Esophagus squamous epithelium (tissue), 5 donors: ENCODE measurements around the gene APH1B. TPM values are rescaled to one million over a fixed set of nuclear protein-coding genes. Genes with fewer than 3 reads are reported as not detected.
A peak's percentile ranks its signal among the peaks of the same experiment; 100 is the strongest.

ENCODE experiments used
- DNase-seq: peaks from one replicate; lab custom pipeline; 2025; lab: John Stamatoyannopoulos, UW
- H3K27ac ChIP-seq, 4 donors: fragments of 200-600 bp; sonication (generic); one replicate each; pipeline ENCODE4 v1.5.1; 2016 to 2019; ENCODE audit warnings: mild to moderate bottlenecking in 1 of 4
- H3K27me3 ChIP-seq, 4 donors: fragments of 200-600 bp; sonication (generic); 1 replicate in 3 of 4; 2 replicates in 1 of 4; pipeline versions ENCODE4 v1.5.1 to v1.6.0; 2017 to 2021; ENCODE audit warnings: antibody characterized with exemption in 1 of 4
- H3K36me3 ChIP-seq, 3 donors: fragments of 200-600 bp; sonication (generic); one replicate each; pipeline ENCODE4 v1.5.1; 2016 to 2019
- H3K4me1 ChIP-seq, 3 donors: fragments of 200-600 bp; sonication (generic); one replicate each; pipeline ENCODE4 v1.5.1; 2017 to 2019
- H3K4me3 ChIP-seq, 4 donors: fragments of 200-600 bp; sonication (generic); 1 replicate in 3 of 4; 2 replicates in 1 of 4; pipeline ENCODE4 v1.5.1; 2016 to 2019; ENCODE audit warnings: mild to moderate bottlenecking in 2 of 4, moderate library complexity in 1 of 4
- H3K9me3 ChIP-seq, 3 donors: fragments of 200-600 bp; sonication (generic); one replicate each; pipeline ENCODE4 v1.5.1; 2016 to 2019
- CTCF ChIP-seq, 6 experiments: fragments of 450-650 bp in 4 of 6; fragments of 200-600 bp in 2 of 6; sonication (generic) in 2 of 6; IDR thresholded peaks; one replicate each; pipeline ENCODE4 v1.5.1; 2016 to 2019; ENCODE audit warnings: antibody characterized with exemption in 6 of 6, mild to moderate bottlenecking in 4 of 6, moderate library complexity in 4 of 6
- POLR2A ChIP-seq, 4 donors: fragments of 450-650 bp; IDR thresholded peaks; one replicate each; pipeline ENCODE4 v1.6.1; 2017; ENCODE audit warnings: antibody characterized with exemption in 4 of 4, mild to moderate bottlenecking in 4 of 4, moderate library complexity in 3 of 4
- WGBS, 2 donors: methylation state at CpG; one replicate each; pipeline ENCODE4 v1.1.5; 2018; 5-methylcytosine and 5-hydroxymethylcytosine counted together
- intact Hi-C: fragments of 100-400 bp; cut with DNase I; formaldehyde crosslinking; loops from one replicate; pipeline ENCODE4 v1.15.0; 2022
- total RNA-seq, 4 donors: library from RNA; depleted of rRNA; stranded (reverse); fragments of >200 nt; gene quantifications; one replicate each; pipeline ENCODE4 v1.1.0, GENCODE V29; 2016
- donor health status: DM: yes; HTN: yes; CAD: no.

The APH1B gene
- total RNA-seq, 4 donors from 2014 or later: 0.53 to 7.8 (median 3.3) TPM

DNA sequence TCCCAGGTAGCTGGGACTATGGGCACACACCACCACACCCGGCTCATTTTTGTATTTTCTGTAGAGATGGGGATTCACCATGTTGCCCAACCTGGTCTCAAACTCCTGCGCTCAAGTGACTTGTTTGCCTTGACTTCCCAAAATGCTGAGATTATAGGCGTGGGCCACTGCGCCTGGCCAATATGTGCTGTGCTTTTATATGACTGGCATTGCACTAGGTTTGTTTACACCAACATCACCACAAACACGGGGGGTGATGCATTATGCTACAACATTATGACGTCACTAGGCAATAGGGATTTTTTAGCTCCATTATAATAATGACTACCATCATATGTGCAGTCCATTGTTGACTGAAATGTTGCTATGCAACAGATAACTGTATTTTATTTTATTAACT lies 6.9 kb downstream of the APH1B start:
- 91% methylated on average over 5 of the region's 6 CpGs for WGBS, 2 donors
- H3K27ac ChIP-seq: no peak overlapping the region
- intact Hi-C loops: no loop called here
- no peak for DNase-seq
- no peaks in the 10 kb centered on the region for H3K27me3 ChIP-seq
- H3K4me1 ChIP-seq: peaks cover 0 to 22% (median 0%) of the 10 kb centered on the region in 3 donors
- H3K4me3 ChIP-seq: no peak overlapping the region
- peaks cover 0 to 32% (median 4%) of the 10 kb centered on the region in 3 donors for H3K36me3 ChIP-seq
- TF ChIP-seq CTCF (IDR thresholded peaks at IDR 0.05): no peak
- H3K9me3 ChIP-seq: no peaks in the 10 kb centered on the region

DNA sequence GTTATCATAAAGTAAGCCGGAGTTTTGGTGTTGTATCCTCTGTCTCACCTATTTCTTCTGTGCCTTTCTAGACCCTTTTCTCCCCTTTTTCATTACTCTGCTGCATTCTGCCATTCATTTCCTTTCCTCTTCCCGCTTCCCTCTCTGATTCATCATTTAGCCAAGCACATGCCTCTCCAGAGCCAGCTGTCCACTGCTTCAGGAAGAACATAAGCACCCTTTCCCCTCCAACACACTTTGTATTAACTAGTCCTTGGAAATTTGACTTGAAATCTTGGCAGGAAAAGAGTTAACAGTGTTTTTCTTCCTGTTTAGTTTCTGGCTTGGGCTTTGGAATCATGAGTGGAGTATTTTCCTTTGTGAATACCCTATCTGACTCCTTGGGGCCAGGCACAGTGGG lies 9.7 kb downstream of the APH1B start:
- H3K4me1 ChIP-seq: peaks cover 0 to 15% (median 0%) of the 10 kb centered on the region in 3 donors
- H3K4me3 ChIP-seq: no peak overlapping the region
- intact Hi-C loops: no loop called here
- peaks cover 0 to 24% (median 4%) of the 10 kb centered on the region in 3 donors for H3K36me3 ChIP-seq
- 77% methylated on average over 2 of the region's 2 CpGs for WGBS, 2 donors
- no peaks in the 10 kb centered on the region for H3K27me3 ChIP-seq
- no peaks in the 10 kb centered on the region for H3K9me3 ChIP-seq
- DNase-seq: no peak
- TF ChIP-seq CTCF (IDR thresholded peaks at IDR 0.05): no peak
- TF ChIP-seq POLR2A (IDR thresholded peaks at IDR 0.05): no peak
- no peak overlapping the region for H3K27ac ChIP-seq

GRCh38 chr15:63288342-63288741 lies 10.9 kb downstream of the APH1B start:
- TF ChIP-seq CTCF (IDR thresholded peaks at IDR 0.05) (no peak), POLR2A (IDR thresholded peaks at IDR 0.05) (no peak)
- Histone ChIP-seq H3K4me1 (peaks cover 0 to 7% (median 0%) of the 10 kb centered on the region in 3 donors), H3K36me3 (peaks cover 0 to 24% (median 4%) of the 10 kb centered on the region in 3 donors), H3K9me3 (no peaks in the 10 kb centered on the region), H3K4me3 (no peak overlapping the region), H3K27ac (no peak overlapping the region), H3K27me3 (no peaks in the 10 kb centered on the region)
- intact Hi-C loops: no loop called here
- no peak for DNase-seq
- WGBS, 2 donors: 46 to 54% methylated on average over 1 of the region's 1 CpG

DNA sequence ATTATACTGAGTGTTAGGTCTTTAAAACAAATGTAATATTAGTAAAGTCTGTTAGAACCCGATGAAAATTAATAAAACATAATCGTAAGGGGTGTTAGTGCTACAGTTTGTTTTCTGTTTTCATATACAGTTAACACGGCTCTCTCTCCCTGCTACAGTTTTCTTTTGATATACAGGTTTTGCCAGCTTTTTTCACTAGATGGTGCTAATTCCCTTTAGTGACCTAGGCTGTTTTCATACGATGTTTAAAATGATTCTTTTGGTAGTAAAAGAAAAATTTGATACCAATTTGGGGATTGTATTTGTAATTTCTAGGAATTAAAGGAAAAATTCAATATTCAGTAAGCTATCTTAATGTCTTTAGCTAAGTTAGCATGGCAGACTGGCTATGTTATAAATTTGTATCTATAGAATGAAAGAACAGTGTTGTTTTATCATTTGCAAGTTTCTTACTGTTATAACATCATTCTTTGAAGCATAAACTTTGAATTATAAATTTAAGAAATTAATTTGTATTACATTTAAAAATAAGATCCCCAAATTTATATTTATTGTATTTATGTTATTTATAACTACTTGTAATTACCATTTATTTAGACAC lies 11.5 kb downstream of the APH1B start:
- WGBS, 2 donors: 0 to 2% methylated on average over 4 of the region's 4 CpGs
- intact Hi-C loops: no loop called here
- Histone ChIP-seq H3K36me3 (peaks cover 0 to 24% (median 4%) of the 10 kb centered on the region in 3 donors), H3K4me3 (no peak overlapping the region), H3K9me3 (no peaks in the 10 kb centered on the region), H3K27ac (no peak overlapping the region), H3K4me1 (peaks cover 0 to 6% (median 0%) of the 10 kb centered on the region in 3 donors), H3K27me3 (no peaks in the 10 kb centered on the region)
- TF ChIP-seq CTCF (IDR thresholded peaks at IDR 0.05) (peak in 5 of 6 experiments; percentile 32 to 75 (median 67)), POLR2A (IDR thresholded peaks at IDR 0.05) (no peak)
- DNase-seq: no peak

- peaks cover 0 to 6% (median 0%) of the 10 kb centered on the region in 3 donors for H3K4me1 ChIP-seq
- peaks cover 0 to 12% (median 0%) of the 10 kb centered on the region in 3 donors for H3K36me3 ChIP-seq
- H3K9me3 ChIP-seq: no peaks in the 10 kb centered on the region
- H3K27me3 ChIP-seq: no peaks in the 10 kb centered on the region
- no peak for DNase-seq
- no peak overlapping the region for H3K4me3 ChIP-seq
- intact Hi-C loops: loop anchor here (5.0 kb wide), 1 partner anchor 111 kb away; no protein-coding TSS in a partner anchor
- H3K27ac ChIP-seq: peak overlapping the region in 1 of 4 donors; percentile 13
- no peak for TF ChIP-seq POLR2A (IDR thresholded peaks at IDR 0.05)
- no peak for TF ChIP-seq CTCF (IDR thresholded peaks at IDR 0.05)
Measured at GRCh38 chr15:63291507-63291906, 14.1 kb downstream of the APH1B start.
